ENCODE data around the gene ATP6V1F. TPM values are rescaled to one million over a fixed set of nuclear protein-coding genes. Genes with fewer than 3 reads are reported as not detected.

Gene ATP6V1F
- total RNA-seq, 1 donor from 2014 or later: 144 TPM

- H3K27ac Mint-ChIP-seq (ENCODE audit: unreplicated experiment): no peak overlapping the region
- DNase-seq (ENCODE audit: low read depth, low spot score): no peak
- H3K36me3 Mint-ChIP-seq (ENCODE audit: low read depth): peaks cover 4% of the 10 kb centered on the region
- H3K9me3 Mint-ChIP-seq: no peaks in the 10 kb centered on the region
- H3K4me3 Mint-ChIP-seq: peak overlapping the region; percentile 50
- peaks cover 29% of the 10 kb centered on the region for H3K27me3 Mint-ChIP-seq (ENCODE audit: low read depth)
- no peak for TF ChIP-seq CTCF (conservative IDR thresholded peaks at IDR 0.05)
- peaks cover 28% of the 10 kb centered on the region for H3K4me1 Mint-ChIP-seq
Measured at GRCh38 chr7:128867241-128867640, 4.6 kb downstream of the ATP6V1F start.

GRCh38 chr7:128867842-128868623 lies 5.4 kb downstream of the ATP6V1F start:
- Mint-ChIP-seq H3K27ac (ENCODE audit: unreplicated experiment) (no peak overlapping the region), H3K36me3 (ENCODE audit: low read depth) (peaks cover 4% of the 10 kb centered on the region), H3K27me3 (ENCODE audit: low read depth) (peaks cover 29% of the 10 kb centered on the region), H3K4me1 (peaks cover 21% of the 10 kb centered on the region), H3K4me3 (peak overlapping the region; percentile 58), H3K9me3 (no peaks in the 10 kb centered on the region)
- DNase-seq (ENCODE audit: low read depth, low spot score): no peak
- TF ChIP-seq CTCF (conservative IDR thresholded peaks at IDR 0.05): no peak

- Mint-ChIP-seq H3K27me3 (ENCODE audit: low read depth) (peaks cover 29% of the 10 kb centered on the region), H3K27ac (ENCODE audit: unreplicated experiment) (no peak overlapping the region), H3K4me3 (peak overlapping the region; percentile 58), H3K4me1 (peaks cover 18% of the 10 kb centered on the region), H3K36me3 (ENCODE audit: low read depth) (peaks cover 3% of the 10 kb centered on the region), H3K9me3 (no peaks in the 10 kb centered on the region)
- DNase-seq (ENCODE audit: low read depth, low spot score): no peak
- no peak for TF ChIP-seq CTCF (conservative IDR thresholded peaks at IDR 0.05)
Measured at GRCh38 chr7:128868624-128869137, 6.0 kb downstream of the ATP6V1F start.

- peaks cover 29% of the 10 kb centered on the region for H3K27me3 Mint-ChIP-seq (ENCODE audit: low read depth)
Measured at GRCh38 chr7:128869138-128869943, 6.7 kb downstream of the ATP6V1F start.

More at GRCh38 chr7:128869138-128869943, 6.7 kb downstream of the ATP6V1F start:
- DNase-seq (ENCODE audit: low read depth, low spot score): peak; percentile 36
- no peaks in the 10 kb centered on the region for H3K9me3 Mint-ChIP-seq
- H3K4me1 Mint-ChIP-seq: peaks cover 15% of the 10 kb centered on the region
- peaks cover 2% of the 10 kb centered on the region for H3K36me3 Mint-ChIP-seq (ENCODE audit: low read depth)
- no peak overlapping the region for H3K27ac Mint-ChIP-seq (ENCODE audit: unreplicated experiment)
- peak; percentile 18 for TF ChIP-seq CTCF (conservative IDR thresholded peaks at IDR 0.05)
- peak overlapping the region; percentile 58 for H3K4me3 Mint-ChIP-seq
